PFSK-1 (cell line): ENCODE measurements around the gene METTL22.

Experiments used
- FOXP2 ChIP-seq: optimal IDR thresholded peaks from 2 replicates; pipeline ENCODE3; 2011; ENCODE audit warnings: borderline replicate concordance, control low read depth, inconsistent platforms; ENCODE audit not compliant: insufficient read depth; ENCODE audit errors: extremely low read length, extremely low read depth
- POLR2AphosphoS5 ChIP-seq: IDR thresholded peaks from 2 replicates; pipeline ENCODE4 v1.6.1; 2012; ENCODE audit warnings: low read depth, mild to moderate bottlenecking, control low read depth, low read length, moderate library complexity
- REST ChIP-seq, 2 experiments: IDR thresholded peaks; 2 replicates each; pipeline versions ENCODE4 v1.6.1 to v1.8.0; 2011 to 2012; ENCODE audit warnings: low read depth in 2 of 2, low read length in 2 of 2, control low read depth in 1 of 2, inconsistent platforms in 1 of 2, mild to moderate bottlenecking in 1 of 2, moderate library complexity in 1 of 2; ENCODE audit not compliant: insufficient read depth in 1 of 2
- SIN3A ChIP-seq: IDR thresholded peaks from 2 replicates; pipeline ENCODE4 v1.6.1; 2012; ENCODE audit warnings: mild to moderate bottlenecking, low read length, moderate library complexity, borderline replicate concordance; ENCODE audit not compliant: insufficient read depth
- TAF1 ChIP-seq: IDR thresholded peaks from 2 replicates; pipeline ENCODE4 v1.6.1; 2012; ENCODE audit warnings: low read length, control low read depth, borderline replicate concordance; ENCODE audit not compliant: insufficient read depth

The METTL22 gene

GRCh38 chr16:8632675-8633182 is 11.2 kb downstream of the METTL22 start:
- TF ChIP-seq SIN3A (no peak), POLR2AphosphoS5 (no peak), FOXP2 (no peak), TAF1 (no peak), REST (IDR thresholded peaks at IDR 0.05; ENCODE audit: insufficient read depth in 1 of 2, low read depth in 2 of 2, low read length in 2 of 2) (no peak)

- no peak for TF ChIP-seq POLR2AphosphoS5
- no peak for TF ChIP-seq TAF1
- TF ChIP-seq SIN3A = no peak
- TF ChIP-seq FOXP2 = no peak
- TF ChIP-seq REST (IDR thresholded peaks at IDR 0.05; ENCODE audit: insufficient read depth in 1 of 2, low read depth in 2 of 2, low read length in 2 of 2) = no peak
Observed at GRCh38 chr16:8634991-8635736, 13.7 kb downstream of the METTL22 start.

GRCh38 chr16:8639694-8640093 is 18.2 kb downstream of the METTL22 start:
- no peak for TF ChIP-seq TAF1
- TF ChIP-seq POLR2AphosphoS5 = no peak
- TF ChIP-seq REST (IDR thresholded peaks at IDR 0.05; ENCODE audit: insufficient read depth in 1 of 2, low read depth in 2 of 2, low read length in 2 of 2) = no peak
- no peak for TF ChIP-seq SIN3A
- no peak for TF ChIP-seq FOXP2

- TF ChIP-seq SIN3A = no peak
- no peak for TF ChIP-seq REST (IDR thresholded peaks at IDR 0.05; ENCODE audit: insufficient read depth in 1 of 2, low read depth in 2 of 2, low read length in 2 of 2)
- TF ChIP-seq POLR2AphosphoS5 = no peak
- TF ChIP-seq TAF1 = no peak
- no peak for TF ChIP-seq FOXP2
Observed at GRCh38 chr16:8641671-8642070, 20.2 kb downstream of the METTL22 start.
